Endothelial cell of umbilical vein (primary cell): ENCODE measurements around the gene ACAD11. TPM values are rescaled to one million over a fixed set of nuclear protein-coding genes. Genes with fewer than 3 reads are reported as not detected.

Experiments used
- BruUV-seq: library from RNA; stranded (reverse); fragments of 400-500 nt; replicated peaks from 2 replicates; lab custom pipeline; 2021; lab: Mats Ljungman, UMichigan
- CTCF ChIA-PET: fragments of 300-600, 350-600 bp; sonication (Branson Sonifier 250); formaldehyde crosslinking; loops from one replicate; lab custom pipeline; 2021; ENCODE audit warnings: antibody characterized with exemption, inconsistent platforms; lab: Charles Lee
- POLR2A ChIA-PET: fragments of 300-600, 350-600 bp; sonication (Branson Sonifier 250); formaldehyde crosslinking; loops from one replicate; lab custom pipeline; 2021; ENCODE audit warnings: antibody characterized with exemption, inconsistent platforms; lab: Charles Lee
- DNase-seq: peaks from one replicate; pipeline ENCODE4 v3.0.0-alpha.2; 2011; ENCODE audit warnings: low read depth, low spot score
- FAIRE-seq: peaks from 2 replicates; lab custom pipeline; 2011; peaks lifted over from hg19 to GRCh38; lab: Jason Lieb, UNC
- H2AFZ ChIP-seq: 2 replicates; pipeline ENCODE4 v1.6.0; 2012; ENCODE audit warnings: low read depth, low read length, control low read depth, inconsistent platforms
- H3K27ac ChIP-seq: 2 replicates; pipeline ENCODE4 v1.5.1; 2011; ENCODE audit warnings: low read depth, mild to moderate bottlenecking, control low read depth, low read length, moderate library complexity; ENCODE audit not compliant: insufficient read depth
- H3K27me3 ChIP-seq, 2 experiments: 2 replicates each; pipeline versions ENCODE4 v1.6.0 to v1.6.1; 2011; ENCODE audit warnings: low read length in 2 of 2, mixed read lengths in 1 of 2; ENCODE audit not compliant: control insufficient read depth in 2 of 2, insufficient read depth in 2 of 2
- H3K36me3 ChIP-seq, 2 experiments: 2 replicates in 1 of 2; 3 replicates in 1 of 2; pipeline ENCODE4 v1.5.1; 2011; ENCODE audit warnings: low read length in 2 of 2, mild to moderate bottlenecking in 1 of 2, moderate library complexity in 1 of 2; ENCODE audit not compliant: control insufficient read depth in 2 of 2, insufficient read depth in 2 of 2; ENCODE audit errors: extremely low read depth in 1 of 2
- H3K4me1 ChIP-seq: 3 replicates; pipeline ENCODE4 v1.5.1; 2011; ENCODE audit warnings: mild to moderate bottlenecking, low read length; ENCODE audit not compliant: control insufficient read depth, insufficient read depth; ENCODE audit errors: extremely low read depth
- H3K4me2 ChIP-seq: 2 replicates; pipeline ENCODE4 v1.6.1; 2011; ENCODE audit warnings: low read length, control low read depth, mixed read lengths; ENCODE audit not compliant: insufficient read depth
- H3K4me3 ChIP-seq, 3 experiments: fragments of 200-600 bp in 1 of 3; sonication (generic), shearing (Covaris generic) in 1 of 3; replicated peaks in 1 of 3; 2 replicates each; pipeline ENCODE4 v1.5.1; 2011 to 2016; ENCODE audit warnings: control low read depth in 3 of 3, low read length in 3 of 3, mild to moderate bottlenecking in 2 of 3, inconsistent platforms in 1 of 3, low read depth in 1 of 3, moderate library complexity in 1 of 3; ENCODE audit not compliant: insufficient read depth in 1 of 3
- H3K79me2 ChIP-seq: 2 replicates; pipeline ENCODE4 v1.6.0; 2012; ENCODE audit warnings: low read length, inconsistent platforms; ENCODE audit not compliant: control insufficient read depth, insufficient read depth
- H3K9ac ChIP-seq: replicated peaks from 2 replicates; pipeline ENCODE3; 2011; ENCODE audit warnings: low read length, control low read depth; ENCODE audit not compliant: insufficient read depth; ENCODE audit errors: extremely low read depth
- H3K9me1 ChIP-seq: replicated peaks from 3 replicates; pipeline ENCODE4 v1.6.0; 2011; ENCODE audit warnings: mild to moderate bottlenecking, low read length; ENCODE audit not compliant: control insufficient read depth, insufficient read depth; ENCODE audit errors: extremely low read depth
- H3K9me3 ChIP-seq: replicated peaks from 2 replicates; pipeline ENCODE4 v1.5.1; 2012; ENCODE audit warnings: low read length, inconsistent platforms; ENCODE audit not compliant: control insufficient read depth, insufficient read depth
- H4K20me1 ChIP-seq: replicated peaks from 2 replicates; pipeline ENCODE3; 2011; ENCODE audit warnings: mild to moderate bottlenecking, low read length; ENCODE audit not compliant: control insufficient read depth, insufficient read depth; ENCODE audit errors: extremely low read depth
- EZH2 ChIP-seq: IDR thresholded peaks from 2 replicates; pipeline ENCODE4 v1.6.1; 2012; ENCODE audit warnings: borderline replicate concordance, low read depth, mild to moderate bottlenecking, moderate library complexity, low read length, inconsistent platforms; ENCODE audit not compliant: severe bottlenecking
- FOS ChIP-seq: IDR thresholded peaks from 2 replicates; pipeline ENCODE4 v1.6.1; 2011; ENCODE audit warnings: mild to moderate bottlenecking, low read length, moderate library complexity, borderline replicate concordance; ENCODE audit not compliant: insufficient read depth
- GATA2 ChIP-seq: IDR thresholded peaks from 2 replicates; pipeline ENCODE4 v1.7.0; 2011; ENCODE audit warnings: low read depth, mild to moderate bottlenecking, moderate library complexity, mixed read lengths, low read length; ENCODE audit not compliant: insufficient read length, insufficient read depth
- JUN ChIP-seq: IDR thresholded peaks from 2 replicates; pipeline ENCODE4 v1.6.1; 2011; ENCODE audit warnings: borderline replicate concordance, low read depth; ENCODE audit not compliant: insufficient read length, insufficient read depth
- MAX ChIP-seq: IDR thresholded peaks from 2 replicates; pipeline ENCODE4 v1.6.1; 2011; ENCODE audit not compliant: insufficient read depth, insufficient read length
- MYC ChIP-seq: IDR thresholded peaks from one replicate; pipeline ENCODE4 v1.6.1; 2011; ENCODE audit warnings: mild to moderate bottlenecking, low read depth, low read length
- POLR2AphosphoS5 ChIP-seq: IDR thresholded peaks from 2 replicates; pipeline ENCODE4 v1.6.1; 2012; ENCODE audit warnings: low read depth, mild to moderate bottlenecking, control low read depth, low read length, moderate library complexity; ENCODE audit not compliant: insufficient read depth
- dilution Hi-C: fragments of 300-500 bp; cut with MboI; formaldehyde crosslinking; loops from one replicate; pipeline ENCODE4 v1.15.0; 2019; ENCODE audit warnings: low sequenced_read_pairs; ENCODE audit not compliant: extremely low pct_ligation_motif_present
- intact Hi-C: fragments of 100-400 bp; cut with micrococcal nuclease; formaldehyde crosslinking; loops from one replicate; pipeline ENCODE4 v1.10.0; 2022
- polyA plus RNA-seq, 4 experiments: library from polyadenylated mRNA; depleted of rRNA in 3 of 4; stranded (reverse) in 3 of 4; unstranded in 1 of 4; fragments of >200 nt; gene quantifications; 2 replicates each; pipeline versions ENCODE4 v1.2.1 to v1.2.3, GENCODE V29; 2011 to 2012; ENCODE audit warnings: missing spikeins in 1 of 4
- total RNA-seq: library from RNA; stranded (reverse); gene quantifications from 2 replicates; pipeline ENCODE4 v1.2.3, GENCODE V29; 2021
- TF ChIP-seq, protein P1 (sequence below), 2 donors: IDR thresholded peaks; 1 replicate in 1 of 2; 2 replicates in 1 of 2; pipeline ENCODE4 v1.5.1; 2011; ENCODE audit warnings: low read length in 2 of 2, mild to moderate bottlenecking in 2 of 2, moderate library complexity in 2 of 2, control low read depth in 1 of 2, inconsistent platforms in 1 of 2, low read depth in 1 of 2; ENCODE audit not compliant: insufficient read depth in 1 of 2; ENCODE audit errors: extremely low read depth in 1 of 2

The ACAD11 gene
- total and polyA plus RNA-seq, 2 donors (not counting 3 experiments of a cell fraction or from before 2014, with no cell fraction given): 9.6 to 17.9 TPM

DNA sequence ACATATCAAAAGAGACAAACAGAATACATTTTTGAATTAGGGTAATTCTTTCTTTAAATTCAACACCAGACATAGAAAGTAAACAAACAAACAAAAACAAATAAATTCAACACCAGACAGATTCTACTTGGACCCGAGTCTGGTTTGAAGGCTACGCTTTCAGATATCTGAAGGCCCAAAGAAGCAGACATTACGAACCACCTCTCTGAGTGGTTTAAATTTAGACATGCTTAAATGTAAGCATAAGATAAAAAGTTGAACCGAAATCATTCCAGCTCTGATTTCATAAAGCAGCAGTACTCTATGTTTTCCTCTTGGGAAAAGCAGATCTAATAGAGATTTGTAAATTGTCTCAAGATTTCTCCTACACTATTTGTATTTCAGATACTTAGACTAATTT, 30.4 kb upstream of the ACAD11 start:
- no peak overlapping the region for H3K4me2 ChIP-seq
- peaks cover 7 to 13% of the 10 kb centered on the region in 2 experiments for H3K36me3 ChIP-seq
- no peak for TF ChIP-seq MAX
- TF ChIP-seq, protein P1, sequence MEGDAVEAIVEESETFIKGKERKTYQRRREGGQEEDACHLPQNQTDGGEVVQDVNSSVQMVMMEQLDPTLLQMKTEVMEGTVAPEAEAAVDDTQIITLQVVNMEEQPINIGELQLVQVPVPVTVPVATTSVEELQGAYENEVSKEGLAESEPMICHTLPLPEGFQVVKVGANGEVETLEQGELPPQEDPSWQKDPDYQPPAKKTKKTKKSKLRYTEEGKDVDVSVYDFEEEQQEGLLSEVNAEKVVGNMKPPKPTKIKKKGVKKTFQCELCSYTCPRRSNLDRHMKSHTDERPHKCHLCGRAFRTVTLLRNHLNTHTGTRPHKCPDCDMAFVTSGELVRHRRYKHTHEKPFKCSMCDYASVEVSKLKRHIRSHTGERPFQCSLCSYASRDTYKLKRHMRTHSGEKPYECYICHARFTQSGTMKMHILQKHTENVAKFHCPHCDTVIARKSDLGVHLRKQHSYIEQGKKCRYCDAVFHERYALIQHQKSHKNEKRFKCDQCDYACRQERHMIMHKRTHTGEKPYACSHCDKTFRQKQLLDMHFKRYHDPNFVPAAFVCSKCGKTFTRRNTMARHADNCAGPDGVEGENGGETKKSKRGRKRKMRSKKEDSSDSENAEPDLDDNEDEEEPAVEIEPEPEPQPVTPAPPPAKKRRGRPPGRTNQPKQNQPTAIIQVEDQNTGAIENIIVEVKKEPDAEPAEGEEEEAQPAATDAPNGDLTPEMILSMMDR (IDR thresholded peaks at IDR 0.05; ENCODE audit: extremely low read depth in 1 of 2, insufficient read depth in 1 of 2, low read depth in 1 of 2, low read length in 2 of 2): no peak
- TF ChIP-seq JUN: no peak
- TF ChIP-seq GATA2: no peak
- TF ChIP-seq MYC: no peak
- no peak for TF ChIP-seq FOS
- TF ChIP-seq EZH2: no peak
- no peak for TF ChIP-seq POLR2AphosphoS5
- H3K9me1 ChIP-seq: no peaks in the 10 kb centered on the region
- ChIA-PET CTCF (no interaction called here), POLR2A (no interaction called here)
- no peak overlapping the region for H3K9ac ChIP-seq
- dilution Hi-C loops: no loop called here
- H2AFZ ChIP-seq: no peak overlapping the region
- no peaks in the 10 kb centered on the region for H3K27me3 ChIP-seq
- H3K27ac ChIP-seq: no peak overlapping the region
- no peaks in the 10 kb centered on the region for H4K20me1 ChIP-seq
- no peaks in the 10 kb centered on the region for H3K9me3 ChIP-seq
- intact Hi-C loops: no loop called here
- FAIRE-seq (no peak), DNase-seq (no peak)
- H3K79me2 ChIP-seq: no peaks in the 10 kb centered on the region
- no TSS peak for BruUV-seq
- H3K4me3 ChIP-seq: no peak overlapping the region
- no peaks in the 10 kb centered on the region for H3K4me1 ChIP-seq
